HG03175 (cell line): ENCODE data around the gene CPED1.
"Not testable (repeated sequence)": the region's sequence is repeated elsewhere in the genome, so short reads cannot be mapped to it uniquely, and the experiment has no call there.

Experiments used
- ATAC-seq: cut with Tn5 transposase; IDR thresholded peaks from one replicate; pipeline ENCODE4 v1.9.1; 2021; ENCODE audit warnings: mild to moderate bottlenecking, moderate library complexity; ENCODE audit not compliant: unreplicated experiment

The CPED1 gene

DNA sequence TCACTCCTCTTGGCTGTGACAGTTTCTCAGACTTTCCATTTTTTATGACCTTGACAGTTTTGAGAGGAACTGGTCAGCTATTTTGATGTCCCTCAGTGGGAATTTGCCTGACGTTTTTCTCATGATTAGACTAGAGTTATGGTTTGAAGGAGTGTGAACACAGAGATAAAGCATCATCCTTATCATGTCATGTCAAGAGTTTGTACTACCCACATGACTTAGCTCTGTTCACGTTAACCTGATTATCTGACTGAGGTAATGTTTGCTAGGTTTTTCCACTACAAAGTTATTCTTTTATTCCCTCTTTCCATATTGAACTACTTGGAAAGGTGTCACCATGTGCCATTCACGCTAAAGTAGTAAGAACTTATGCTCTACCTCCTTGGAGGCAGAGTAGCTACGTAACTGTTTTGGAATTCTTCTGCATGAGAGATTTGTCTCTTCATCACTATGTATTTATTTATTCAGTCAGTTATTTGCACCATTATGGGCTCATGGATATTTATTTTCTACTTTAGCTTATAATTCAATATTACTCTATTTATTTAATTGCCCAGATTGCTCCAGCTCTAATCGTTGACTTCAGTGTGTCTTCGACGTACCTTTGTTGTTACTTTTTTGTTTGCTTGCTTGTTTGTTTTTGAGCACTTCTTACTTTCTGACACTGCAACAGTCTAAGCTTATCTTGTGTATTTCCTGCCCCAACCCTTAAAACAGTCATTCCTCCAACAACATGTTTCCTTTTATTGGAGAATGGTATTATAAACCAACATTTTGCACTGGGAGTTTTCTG, 50.4 kb downstream of the CPED1 start:
- no peak for ATAC-seq

DNA sequence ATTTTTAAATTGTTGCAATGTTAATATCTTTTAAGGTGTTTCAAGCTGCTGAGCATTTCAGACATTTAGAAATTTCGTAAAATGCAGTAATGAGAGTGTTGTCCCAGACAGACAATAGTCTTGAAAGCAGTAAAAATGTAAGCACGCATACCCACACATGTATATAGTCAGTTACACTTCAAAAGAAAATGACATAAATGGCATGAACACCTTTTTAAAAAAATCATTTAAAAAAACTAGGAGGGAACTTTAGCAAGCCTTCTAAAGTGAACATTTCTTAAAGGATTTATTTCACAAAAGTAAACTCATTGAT, 51.0 kb downstream of the CPED1 start:
- no peak for ATAC-seq

DNA sequence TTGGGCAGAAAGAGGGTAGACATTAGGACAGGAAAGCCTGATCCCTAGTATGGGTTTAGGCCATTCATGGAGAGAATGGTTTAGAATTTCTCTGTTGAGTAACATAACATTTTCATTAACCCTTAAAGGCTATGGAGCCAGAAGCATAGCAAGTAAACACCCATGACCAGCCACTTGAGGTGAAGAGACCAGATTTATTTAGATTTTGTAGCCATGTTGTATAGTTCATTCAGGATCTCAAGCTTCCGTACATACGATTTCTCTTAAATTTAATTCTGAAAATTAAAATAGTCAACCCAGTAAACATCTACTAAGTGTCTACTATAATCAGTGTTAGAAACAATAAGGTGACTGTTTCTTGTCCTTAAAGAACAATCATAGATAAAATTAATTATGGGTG, 51.5 kb downstream of the CPED1 start:
- no peak for ATAC-seq

DNA sequence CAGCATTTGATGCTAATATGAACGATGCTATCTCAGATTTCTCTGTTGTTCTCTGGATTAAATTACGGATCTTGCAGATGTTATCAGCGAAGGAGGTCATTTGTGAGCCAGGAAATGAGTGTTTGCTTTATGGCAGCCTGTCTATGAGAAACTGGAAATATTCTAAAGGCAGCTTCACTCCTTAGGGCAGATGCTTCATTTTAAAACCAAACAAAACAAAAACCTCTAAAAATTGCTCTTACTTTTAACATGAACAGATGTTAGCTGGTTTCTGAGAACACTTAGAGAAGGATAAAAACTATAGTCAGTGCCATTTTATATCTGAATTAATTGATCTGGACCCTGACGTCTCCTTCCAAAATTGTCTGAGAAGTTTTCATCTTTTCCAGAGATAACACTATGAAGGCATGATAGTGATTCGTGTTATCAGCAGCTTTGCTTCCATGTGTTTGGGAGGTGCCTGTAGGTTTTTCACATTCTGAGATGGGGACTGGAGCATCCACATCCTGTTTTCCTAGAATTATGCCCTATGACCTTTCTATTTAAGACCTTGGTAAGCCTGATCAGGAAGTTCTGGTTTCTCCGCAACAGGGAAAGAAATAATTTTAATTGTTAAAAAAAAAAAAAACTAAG, 53.1 kb downstream of the CPED1 start:
- no peak for ATAC-seq

DNA sequence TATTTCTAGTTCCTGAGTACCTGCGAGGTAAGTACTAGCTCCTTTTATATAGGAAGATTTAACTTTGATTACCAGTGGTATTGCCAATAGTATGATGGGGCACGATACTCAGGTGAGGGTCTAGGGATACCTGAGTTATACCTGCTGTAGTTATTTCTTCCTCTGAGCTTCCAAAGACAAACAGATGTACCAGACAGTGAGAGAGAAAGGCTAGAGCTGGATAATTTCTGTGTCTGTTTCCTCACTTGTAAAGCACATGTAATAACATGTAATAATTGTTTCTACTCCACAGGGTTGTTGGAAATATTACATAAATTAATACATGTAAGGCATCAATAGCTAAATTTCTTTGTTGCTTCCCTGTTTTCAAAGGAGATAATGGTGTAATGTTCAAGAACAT, 53.7 kb downstream of the CPED1 start:
- ATAC-seq: no peak

DNA sequence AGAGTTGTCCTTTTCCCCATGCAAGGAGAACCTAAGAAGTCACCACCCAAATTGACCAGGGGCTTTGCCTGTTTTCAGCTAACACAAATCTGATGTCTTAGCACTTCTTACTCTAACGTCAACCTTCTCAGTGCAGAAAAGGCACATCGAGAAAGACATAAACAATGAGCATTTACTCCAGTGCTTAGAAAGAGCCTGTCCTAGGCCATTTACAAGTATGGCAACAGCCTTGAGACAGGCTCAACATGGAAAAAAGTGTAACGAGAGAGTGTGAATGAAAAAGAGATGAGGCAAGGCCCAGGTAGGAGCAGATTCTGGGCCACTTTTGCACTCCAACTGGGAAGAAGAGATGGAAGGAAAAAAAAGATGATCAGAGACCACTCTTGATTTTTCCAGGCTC, 54.4 kb downstream of the CPED1 start:
- ATAC-seq: no peak

DNA sequence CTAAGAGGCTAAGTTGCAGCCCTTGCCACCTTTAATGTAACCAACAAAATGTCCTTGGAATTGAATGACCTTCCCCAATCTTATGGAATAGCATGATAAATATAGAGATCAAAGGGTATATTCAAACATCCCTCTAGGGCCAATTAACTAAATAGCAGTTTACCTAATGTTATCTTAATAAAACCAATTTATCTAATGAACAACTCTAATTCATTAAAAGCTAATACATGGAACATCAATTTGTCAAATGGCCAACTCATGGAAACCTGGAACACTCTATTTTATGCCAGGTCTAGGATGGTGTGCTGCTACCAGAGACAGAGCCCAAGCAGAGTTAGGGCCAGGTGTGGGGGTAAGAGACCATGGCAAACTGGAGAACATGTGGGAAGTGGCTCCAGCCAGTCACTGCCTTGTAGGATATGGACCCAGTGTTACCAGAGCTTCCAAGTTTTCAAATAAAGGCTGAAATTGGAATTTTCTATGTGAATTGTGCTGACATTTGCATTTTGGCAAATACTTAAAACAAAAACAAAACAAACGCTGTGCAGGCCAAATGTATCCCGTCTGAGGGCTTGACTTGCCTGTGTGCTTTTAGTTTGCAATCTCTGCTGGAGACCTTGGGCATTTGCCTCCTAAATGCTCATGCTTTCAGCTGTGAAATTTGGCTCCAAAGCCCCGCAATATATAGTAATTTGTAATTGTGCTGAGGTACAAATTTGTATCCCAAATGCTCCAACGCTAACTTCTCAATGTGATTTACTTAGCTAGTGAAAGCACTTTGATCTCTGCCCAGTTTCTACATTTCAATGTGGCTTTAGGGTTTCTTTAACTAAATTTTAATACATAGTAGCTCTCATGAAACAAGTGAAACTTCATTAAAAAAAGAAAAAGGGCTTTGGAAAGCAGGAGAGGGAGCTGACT, 55.1 kb downstream of the CPED1 start:
- ATAC-seq: no peak

DNA sequence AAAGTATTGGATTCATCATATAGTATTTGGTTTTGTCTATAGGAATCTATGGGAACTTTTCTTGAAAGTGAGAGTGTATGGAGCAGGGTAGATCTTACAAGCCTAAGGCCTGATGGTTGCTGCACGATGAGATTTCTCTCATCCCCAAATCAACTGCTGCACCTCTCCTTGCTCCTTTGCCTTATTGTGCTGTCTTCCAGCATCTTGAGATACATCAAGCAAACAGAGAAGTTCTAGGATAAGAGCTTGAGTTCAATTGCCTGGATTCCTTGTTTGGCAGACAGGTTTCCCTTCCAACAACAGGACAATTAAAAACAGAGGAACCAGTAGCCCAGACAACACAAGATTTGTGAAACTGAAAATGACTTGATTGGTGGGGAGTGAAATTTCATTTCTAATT, 56.6 kb downstream of the CPED1 start:
- no peak for ATAC-seq

DNA sequence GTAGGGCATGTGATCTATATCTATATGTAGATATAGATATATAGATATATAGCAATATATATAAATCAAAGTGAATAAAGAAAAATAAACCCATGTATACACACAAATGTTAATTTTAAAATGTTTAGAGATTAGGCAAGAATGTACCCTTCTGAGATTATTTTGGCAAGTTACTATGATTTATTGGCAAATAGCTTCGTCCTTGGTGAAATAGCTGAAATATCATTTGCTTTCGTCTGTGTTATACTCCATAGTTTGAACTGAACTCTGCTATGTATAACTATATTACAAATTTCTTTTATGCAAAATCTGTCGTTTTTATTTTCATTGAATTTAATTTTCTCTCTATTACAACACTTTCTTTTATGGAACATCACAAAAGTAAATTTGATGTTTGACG, 57.5 kb downstream of the CPED1 start:
- no peak for ATAC-seq

DNA sequence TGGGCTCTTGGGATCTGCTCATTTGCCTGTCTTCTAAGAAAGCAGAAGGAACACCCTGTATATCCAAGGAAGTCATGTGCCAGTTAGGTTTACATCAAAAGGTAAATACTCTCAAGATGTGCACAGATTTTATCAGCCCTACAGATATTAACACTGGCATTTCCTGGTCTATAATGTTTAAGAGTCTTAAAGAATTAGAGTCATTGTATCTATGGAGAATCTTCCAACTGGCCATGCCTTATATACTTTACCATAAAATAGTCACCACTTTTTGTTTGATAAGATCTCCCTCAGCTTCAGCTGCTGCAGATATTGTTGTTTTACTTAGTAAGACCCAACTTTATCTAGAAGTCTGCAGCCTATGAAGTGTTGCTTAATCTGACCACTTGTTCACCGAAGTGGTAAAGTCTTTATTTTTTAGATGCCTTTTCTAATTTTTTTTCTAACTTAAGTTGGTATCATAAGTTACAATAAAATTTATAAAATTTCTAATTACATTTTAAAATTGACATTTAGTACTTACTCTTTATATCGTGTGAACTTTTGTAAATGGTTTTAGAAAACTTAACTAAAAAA, 58.5 kb downstream of the CPED1 start:
- ATAC-seq: no peak

DNA sequence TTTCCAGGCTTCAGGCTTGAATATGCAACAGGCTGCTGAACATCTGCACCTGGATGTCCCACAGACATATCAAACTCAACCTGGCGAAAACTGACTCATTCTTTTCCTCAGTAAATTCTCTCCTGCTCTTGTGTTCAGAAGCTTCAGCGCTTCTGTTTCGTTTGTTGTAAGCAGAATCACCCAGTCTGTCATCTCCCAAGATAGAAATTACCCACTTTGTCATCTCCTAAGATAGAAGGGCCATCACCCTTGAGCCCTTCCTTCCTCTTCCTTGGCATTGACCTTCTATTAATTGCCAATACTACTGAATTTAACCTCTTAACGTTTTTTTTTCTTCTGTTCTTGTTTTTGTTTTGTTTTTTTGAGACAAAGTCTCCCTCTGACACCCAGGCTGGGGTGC, 59.7 kb downstream of the CPED1 start:
- ATAC-seq: no peak

DNA sequence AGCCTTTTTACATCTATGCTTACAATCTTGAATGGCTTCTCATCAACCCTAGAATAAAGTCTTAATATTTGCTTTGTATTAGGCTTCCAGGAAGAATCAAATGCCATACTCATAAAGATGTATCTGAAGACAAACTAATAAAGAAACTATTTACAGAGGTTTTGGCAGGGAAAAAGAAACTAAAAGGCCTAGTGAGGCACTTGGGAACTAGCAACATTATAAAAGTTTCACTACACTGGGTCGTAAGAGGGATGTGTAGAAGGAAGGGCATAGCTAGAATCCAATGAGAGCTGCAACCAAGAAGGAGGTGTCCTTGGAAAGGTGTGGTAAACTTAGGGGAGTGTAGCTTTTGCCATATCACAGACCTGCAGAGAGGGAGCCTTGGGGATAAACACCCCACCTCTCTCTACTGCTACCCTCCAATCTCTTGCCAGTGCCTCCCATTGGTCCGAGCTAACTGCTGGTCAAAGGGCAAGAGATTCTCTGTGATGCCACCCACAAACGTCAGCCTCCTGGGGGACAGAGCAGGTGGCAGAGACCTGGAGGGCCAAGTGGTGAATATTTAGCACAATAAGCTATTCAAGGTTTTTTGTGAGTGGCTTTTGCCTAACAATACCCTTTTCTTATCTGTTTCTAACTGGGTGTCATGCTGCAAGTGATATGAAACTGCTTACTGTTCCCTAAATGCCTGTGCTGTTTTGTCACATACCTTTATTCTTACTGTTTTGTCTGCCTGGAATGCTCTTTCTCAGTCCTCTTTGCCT, 60.7 kb downstream of the CPED1 start:
- ATAC-seq: no peak

DNA sequence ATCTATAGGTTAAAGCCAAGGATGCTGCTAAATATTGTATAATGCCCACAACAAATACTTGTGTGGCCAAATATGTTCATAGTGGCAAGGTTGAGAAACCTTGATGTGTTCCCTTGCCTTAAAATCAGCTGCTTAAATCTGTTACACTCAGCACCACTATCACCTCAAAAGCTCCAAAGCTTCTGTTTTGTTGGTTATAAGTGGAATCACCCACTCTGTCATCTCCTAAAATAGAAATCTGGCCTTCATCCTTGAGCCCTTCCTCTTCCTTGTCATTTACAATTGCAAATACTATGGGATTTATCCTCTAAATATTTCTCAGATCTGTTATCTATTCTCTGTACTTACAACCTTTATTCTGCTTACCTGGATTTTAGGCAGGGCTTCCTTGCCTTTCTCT, 61.4 kb downstream of the CPED1 start:
- ATAC-seq: no peak

DNA sequence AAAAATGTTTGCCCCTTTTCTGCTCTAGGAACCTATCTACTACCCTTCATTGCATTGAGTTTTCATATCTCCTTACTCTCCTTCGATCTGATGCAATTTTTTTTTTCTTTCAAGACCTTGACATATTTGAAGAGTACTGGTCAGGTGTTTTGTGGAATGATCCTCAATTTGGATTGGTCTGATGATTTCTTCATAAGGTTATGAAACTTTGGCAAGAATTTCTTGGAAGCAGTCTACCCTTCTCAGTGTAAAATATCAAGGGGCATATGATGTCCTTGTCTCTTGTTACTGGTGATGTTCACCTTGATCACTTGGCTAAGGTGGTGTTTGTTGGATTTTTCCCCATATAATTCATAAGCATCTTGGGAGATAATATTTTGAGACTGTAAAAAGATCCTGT, 64.7 kb downstream of the CPED1 start:
- no peak for ATAC-seq

DNA sequence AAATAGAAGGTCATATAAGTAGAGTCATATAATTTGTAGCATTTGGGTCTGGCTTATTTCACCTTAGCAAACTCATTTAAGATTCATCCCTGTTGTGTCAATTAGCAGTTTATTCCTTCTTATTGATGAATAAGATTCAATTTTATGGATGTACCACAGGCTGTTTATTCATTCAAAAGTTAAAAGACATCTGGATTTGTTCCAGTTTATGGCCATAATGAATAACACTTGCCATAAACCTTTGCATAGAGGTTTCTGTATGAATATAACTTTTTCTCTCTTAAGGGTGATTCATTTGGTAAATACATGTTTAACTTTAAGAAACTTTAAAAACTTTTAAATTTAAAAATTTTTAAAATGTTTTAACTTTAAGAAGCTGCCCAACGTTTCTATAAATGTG, 66.4 kb downstream of the CPED1 start:
- peak; percentile 68 for ATAC-seq

DNA sequence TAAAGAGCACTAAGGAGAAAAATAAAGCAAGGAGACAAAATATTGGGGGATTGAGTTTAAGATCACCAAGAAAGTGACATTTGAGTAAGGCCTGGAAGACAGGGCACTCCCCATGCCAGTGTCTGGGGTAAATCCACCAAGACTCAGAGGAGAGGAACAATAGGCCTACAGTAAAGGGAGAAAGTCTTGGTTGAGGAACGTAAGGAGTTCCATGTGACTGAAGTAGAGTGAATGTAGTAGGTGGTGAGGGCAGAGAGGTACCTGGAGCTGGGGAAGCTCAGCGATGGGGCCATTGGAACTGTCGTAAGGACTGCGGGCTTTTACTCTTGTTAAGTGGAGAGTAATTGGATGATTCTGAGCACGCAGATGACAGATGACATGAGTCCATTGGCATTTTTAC, 69.4 kb downstream of the CPED1 start:
- no peak for ATAC-seq

DNA sequence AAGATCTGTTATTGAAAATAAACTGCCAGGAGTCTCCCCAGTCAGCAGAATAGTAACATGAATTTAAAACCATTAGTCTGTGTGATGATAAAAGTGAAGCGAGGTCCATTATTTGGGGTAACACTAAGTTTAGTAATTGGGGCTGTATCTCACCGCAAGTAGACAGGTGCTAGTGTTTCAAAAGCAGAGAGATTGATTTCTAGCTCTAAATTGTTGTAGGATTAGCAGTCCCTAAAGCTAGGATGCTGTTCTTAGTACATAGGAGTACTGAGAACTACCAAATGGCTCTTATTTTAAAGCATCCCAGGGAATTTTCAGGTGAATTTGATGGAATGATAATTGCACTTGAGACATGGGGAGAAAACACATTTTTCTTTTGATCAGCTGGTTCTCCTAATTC, 70.5 kb downstream of the CPED1 start:
- no peak for ATAC-seq

DNA sequence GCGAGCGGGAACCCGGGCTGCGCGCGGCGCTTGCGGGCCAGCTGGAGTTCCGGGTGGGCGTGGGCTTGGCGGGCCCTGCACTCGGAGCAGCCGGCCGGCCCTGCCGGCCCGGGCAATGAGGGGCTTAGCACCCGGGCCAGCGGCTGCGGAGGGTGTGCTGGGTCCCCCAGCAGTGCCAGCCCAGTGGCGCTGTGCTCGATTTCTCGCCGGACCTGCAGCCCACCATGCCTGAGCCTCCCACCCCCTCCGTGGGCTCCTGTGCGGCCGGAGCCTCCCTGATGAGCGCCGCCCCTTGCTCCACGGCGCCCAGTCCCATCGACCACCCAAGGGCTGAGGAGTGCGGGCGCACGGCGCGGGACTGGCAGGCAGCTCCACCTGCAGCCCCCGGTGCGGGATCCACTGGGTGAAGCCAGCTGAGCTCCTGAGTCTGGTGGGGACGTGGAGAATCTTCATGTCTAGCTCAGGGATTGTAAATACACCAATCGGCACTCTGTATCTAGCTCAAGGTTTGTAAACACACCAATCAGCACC, 71.5 kb downstream of the CPED1 start:
- ATAC-seq: not testable (repeated sequence)

DNA sequence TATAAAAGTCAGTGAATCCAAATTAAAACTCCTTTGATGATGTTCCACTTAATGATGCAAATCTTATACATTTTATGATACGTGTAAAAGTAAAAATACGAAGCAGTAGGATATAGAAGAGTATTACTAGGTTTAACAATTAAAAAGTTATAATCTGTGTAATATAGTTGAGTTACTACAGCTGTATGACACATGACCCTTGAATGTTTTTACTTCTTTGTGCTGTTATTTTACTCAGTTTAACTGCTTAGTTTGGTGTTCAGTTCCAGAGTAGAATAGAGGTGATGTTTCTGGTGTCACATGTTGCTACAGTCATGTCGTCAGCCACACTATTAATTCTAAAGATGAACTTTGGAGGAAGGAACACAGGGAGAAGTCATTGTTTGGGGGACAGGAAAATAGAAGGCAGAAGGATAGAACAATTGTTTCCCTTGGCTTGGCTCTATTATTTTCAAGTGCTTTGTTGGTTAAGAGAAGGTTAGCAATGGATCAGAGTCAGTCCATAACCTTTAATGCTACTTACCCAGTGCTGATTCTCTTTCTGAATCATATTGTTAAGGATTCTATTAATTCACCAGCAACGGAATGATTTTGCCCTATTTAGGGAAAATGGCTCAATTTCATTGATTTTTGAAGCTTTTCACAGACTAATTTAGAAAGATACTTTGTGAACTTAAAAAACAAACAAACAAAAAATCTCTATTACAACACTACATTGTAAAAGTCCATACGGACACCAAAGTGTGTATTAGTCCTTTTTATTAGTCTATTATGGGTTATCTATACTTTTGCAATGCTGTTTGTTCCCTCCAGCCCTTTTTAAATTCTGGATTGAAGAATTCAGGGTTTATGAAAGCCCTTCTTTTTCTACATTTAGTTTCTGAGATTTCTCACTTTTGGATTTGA, 73.4 kb downstream of the CPED1 start:
- no peak for ATAC-seq
